22Rv1 (cell line): ENCODE data around the gene MAP4.

ENCODE experiments used
- H3K27ac ChIP-seq: fragments of 450-650 bp; 2 replicates; pipeline ENCODE4 v1.5.1; 2017
- ZFX ChIP-seq: fragments of 450-650 bp; IDR thresholded peaks from 2 replicates; pipeline ENCODE4 v1.6.1; 2017; ENCODE audit warnings: antibody characterized with exemption, borderline replicate concordance
- TF ChIP-seq, protein P1 (sequence below): fragments of 450-650 bp; IDR thresholded peaks from 2 replicates; pipeline ENCODE4 v1.5.1; 2017; ENCODE audit warnings: mild to moderate bottlenecking

The MAP4 gene

DNA sequence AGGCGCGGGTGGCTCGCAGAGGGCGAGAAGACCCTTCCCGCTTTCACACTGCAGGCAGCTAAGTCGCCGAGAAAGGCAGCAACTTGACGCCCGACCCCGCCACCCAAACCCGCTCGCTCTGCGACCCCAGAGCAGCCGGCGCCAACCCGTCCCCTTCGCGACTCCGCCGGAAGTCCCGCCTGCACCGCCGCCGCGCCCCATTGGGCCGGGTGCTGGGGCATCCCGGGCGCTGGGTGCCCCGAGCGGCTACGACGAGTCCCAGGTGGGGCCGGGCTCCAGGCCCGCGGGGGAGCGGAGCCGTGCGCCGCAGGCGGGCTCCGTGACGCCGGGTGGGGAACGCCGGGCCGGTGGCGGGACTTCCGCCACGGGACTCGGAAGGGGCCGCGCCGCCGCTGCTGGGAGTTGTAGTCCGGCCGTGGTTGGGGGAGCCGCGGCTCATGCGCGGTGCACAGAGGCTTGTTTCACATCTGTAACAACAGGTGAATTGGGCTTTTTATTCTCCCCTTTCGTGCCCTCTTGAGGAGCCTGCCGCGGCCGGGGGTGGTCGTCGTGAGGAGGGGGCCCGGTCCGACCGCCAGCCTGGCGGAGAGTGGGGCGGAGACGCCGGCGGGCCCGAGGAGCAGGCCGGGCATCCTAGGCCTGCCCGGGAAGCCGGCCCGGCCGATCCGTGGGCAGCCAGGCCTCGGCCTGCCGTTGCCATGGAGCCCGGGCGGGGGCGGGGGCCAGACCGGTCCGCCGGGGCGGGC, 213.3 kb downstream of the MAP4 start, which contains the start of gene DHX30:
Gene DHX30 (plus strand): TSS at position 405 of the 746 bp plus-strand sequence. CDS start 7,546 bp downstream, outside the sequence.
- peak within 1 kb of the TSS; percentile 88 for H3K27ac ChIP-seq
- TF ChIP-seq, protein P1, sequence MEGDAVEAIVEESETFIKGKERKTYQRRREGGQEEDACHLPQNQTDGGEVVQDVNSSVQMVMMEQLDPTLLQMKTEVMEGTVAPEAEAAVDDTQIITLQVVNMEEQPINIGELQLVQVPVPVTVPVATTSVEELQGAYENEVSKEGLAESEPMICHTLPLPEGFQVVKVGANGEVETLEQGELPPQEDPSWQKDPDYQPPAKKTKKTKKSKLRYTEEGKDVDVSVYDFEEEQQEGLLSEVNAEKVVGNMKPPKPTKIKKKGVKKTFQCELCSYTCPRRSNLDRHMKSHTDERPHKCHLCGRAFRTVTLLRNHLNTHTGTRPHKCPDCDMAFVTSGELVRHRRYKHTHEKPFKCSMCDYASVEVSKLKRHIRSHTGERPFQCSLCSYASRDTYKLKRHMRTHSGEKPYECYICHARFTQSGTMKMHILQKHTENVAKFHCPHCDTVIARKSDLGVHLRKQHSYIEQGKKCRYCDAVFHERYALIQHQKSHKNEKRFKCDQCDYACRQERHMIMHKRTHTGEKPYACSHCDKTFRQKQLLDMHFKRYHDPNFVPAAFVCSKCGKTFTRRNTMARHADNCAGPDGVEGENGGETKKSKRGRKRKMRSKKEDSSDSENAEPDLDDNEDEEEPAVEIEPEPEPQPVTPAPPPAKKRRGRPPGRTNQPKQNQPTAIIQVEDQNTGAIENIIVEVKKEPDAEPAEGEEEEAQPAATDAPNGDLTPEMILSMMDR: no peak
- TF ChIP-seq ZFX: peak; percentile 96
